Epithelial cell of prostate (primary cell): ENCODE results near the gene ANAPC2.

Experiments used
- DNase-seq: peaks from one replicate; pipeline ENCODE4 v3.0.0-alpha.2; 2011; ENCODE audit warnings: low read depth, low spot score
- H3K27ac ChIP-seq: fragments of 450-650 bp; 2 replicates; pipeline ENCODE4 v1.5.1; 2017; ENCODE audit warnings: mild to moderate bottlenecking

ANAPC2 gene

GRCh38 chr9:137188490-137189296, at the start of gene ANAPC2, which contains the start of gene SSNA1:
Gene ANAPC2, minus strand, starts transcription at chr9:137188560. Its CDS starts 28 bp downstream, at chr9:137188532.
Gene SSNA1, plus strand, starts transcription at chr9:137188676. Its CDS starts 51 bp downstream, at chr9:137188727.
- peak; percentile 77 for DNase-seq
- peak within 1 kb of the TSS; percentile 96 for H3K27ac ChIP-seq

DNA sequence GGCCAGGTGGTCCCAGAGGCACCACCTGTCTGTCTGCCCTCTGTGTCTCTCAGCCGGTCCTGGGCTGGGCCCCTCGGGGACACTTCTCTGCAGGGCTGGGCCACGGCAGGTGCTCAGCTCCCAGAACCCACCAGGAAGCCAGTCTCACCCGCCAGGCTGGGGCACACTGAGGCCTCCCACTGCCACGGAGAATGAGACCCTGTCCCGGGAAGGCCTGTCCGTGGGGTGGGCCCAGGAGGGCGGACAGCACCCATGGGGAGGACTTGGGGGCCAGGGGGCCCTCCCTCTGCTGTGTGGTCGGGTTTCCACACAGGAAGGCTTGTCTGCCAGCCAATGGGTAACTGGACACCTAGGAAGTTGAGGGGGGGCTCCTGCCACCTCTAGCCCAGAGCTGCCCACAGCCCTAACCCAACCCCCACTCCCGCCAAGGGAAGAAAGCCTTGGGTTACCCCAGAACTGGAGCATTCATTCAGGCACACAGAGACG, 48.6 kb upstream of the ANAPC2 start:
- DNase-seq: no peak
- no peak overlapping the region for H3K27ac ChIP-seq

DNA sequence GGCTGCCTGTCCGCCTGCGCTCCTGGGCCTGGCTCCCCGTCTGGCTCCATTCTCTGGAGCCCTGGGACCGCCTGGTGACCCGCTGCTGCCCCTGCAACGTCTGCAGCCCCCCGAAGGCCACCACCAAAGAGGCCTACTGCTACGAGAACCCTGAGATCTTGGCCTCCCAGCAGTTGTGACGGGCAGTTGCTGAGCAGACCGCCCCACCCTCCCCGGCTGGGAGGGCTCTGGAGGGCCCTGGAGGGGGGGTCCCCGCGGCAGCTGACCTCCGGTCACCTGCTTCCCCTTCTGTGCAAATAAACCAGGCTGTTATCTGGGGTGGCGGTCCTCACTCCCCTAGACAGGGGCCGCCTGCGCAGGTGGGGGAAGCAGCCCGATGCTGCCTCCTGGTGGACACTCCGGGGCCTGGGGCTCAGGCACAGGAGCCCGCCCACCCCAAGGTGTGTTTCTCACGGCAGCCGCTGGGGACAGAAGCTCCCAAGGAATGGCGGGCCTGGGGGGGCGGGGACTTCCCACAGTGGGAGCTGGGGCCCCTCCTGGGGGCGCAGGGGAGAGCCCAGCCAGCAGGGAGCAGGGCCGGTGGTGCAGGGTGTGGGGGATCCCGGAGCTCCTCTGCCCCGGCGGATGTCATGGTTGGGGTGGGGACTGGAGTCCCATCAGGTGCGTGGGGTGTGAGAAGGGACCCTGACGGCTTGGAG, 48.0 kb upstream of the ANAPC2 start:
- DNase-seq: no peak
- H3K27ac ChIP-seq: no peak overlapping the region

DNA sequence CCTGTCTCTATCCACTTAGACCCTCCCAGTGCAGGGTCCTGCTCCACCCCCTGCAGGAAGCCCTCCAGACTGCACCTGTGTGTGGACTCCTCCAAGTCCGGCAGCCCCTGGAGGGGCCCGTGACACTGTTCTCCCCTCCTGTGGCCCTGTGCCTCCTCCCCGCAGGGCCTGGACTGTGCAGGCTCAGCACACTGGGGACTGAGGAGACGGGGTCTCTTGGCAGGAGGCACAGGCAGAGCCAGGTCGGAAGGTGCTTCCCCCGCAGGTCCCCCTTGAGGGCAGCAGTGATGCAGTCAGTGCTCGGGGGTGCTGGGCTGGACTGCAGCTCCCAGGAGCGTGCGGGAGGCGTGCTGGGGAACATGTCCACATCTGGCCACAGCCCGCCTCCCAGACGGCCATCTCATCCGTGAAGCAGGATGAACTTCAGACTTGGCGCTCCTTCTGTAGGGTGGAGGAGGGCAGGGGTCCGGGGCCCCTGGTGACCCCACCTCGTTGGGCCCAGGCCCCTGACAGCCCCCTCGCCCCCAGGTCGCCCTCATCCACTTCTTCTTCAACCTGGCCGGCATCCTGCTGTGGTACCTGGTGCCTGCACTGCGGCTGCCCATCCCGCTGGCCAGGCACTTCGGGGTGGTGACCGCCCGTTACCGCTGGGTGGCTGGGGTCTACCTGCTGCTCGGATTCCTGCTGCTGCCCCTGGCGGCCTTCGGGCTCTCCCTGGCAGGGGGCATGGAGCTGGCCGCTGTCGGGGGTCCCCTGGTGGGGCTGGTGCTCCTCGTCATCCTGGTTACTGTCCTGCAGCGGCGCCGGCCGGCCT, 47.3 kb upstream of the ANAPC2 start:
- no peak for DNase-seq
- H3K27ac ChIP-seq: no peak overlapping the region

DNA sequence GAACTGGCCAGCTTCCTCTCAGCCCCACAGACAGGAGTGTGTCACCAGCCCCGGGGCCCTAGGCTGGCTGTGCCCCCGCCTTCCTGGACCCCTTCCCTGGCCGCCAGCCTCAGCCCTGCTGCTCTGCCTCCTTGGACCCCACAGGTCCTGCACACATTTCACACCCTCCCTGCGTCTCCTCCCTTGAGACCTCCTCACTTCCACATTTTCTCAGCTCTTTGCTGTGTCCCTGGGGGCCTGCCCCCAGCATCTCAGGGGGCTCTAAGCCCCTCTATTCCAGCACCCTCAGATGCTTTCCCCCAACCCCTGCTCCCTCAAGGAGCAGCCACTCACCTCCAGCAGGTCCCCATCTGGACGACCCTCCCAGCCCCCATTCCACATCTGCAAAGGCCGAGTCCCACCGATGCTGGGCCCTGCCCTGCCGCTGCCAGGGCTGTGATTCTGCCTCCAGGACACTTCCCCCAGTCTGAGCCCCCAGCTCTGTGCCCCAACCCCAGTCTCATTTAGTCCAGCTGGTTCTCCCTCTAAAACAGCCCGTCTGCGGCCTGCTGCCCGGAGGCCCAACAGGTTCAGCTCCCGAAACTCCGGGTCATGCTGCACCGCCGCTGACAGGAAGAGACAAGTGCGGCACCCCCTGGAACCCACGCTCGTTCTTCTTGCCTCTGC, 46.5 kb upstream of the ANAPC2 start:
- H3K27ac ChIP-seq: no peak overlapping the region
- no peak for DNase-seq

DNA sequence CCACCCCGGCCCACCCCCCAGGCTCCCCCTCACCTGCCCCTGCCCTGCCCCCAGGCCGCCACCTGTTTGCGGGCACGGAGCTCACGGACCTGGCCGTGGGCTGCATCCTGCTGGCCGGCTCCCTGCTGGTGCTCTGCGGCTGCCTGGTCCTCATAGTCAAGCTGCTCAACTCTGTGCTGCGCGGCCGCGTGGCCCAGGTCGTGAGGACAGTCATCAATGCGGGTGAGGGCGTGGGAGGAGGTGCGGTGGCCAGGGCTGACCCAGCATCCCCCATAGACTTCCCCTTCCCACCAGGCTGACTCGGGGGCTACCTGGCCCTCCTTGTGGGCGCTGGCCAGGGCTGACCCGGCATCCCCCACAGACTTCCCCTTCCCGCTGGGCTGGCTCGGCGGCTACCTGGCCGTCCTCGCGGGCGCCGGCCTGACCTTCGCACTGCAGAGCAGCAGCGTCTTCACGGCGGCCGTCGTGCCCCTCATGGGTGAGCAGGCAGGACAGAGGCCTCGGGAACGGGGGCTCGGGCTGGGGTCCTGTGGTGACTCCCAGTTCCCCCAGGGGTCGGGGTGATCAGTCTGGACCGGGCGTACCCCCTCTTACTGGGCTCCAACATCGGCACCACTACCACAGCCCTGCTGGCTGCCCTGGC, 45.8 kb upstream of the ANAPC2 start:
- no peak overlapping the region for H3K27ac ChIP-seq
- no peak for DNase-seq

GRCh38 chr9:137233143-137233980, 45.0 kb upstream of the ANAPC2 start:
- DNase-seq: no peak

GRCh38 chr9:137232510-137232909, 44.1 kb upstream of the ANAPC2 start:
- no peak overlapping the region for H3K27ac ChIP-seq
- no peak for DNase-seq

More at GRCh38 chr9:137233143-137233980, 45.0 kb upstream of the ANAPC2 start:
- H3K27ac ChIP-seq: no peak overlapping the region

GRCh38 chr9:137232101-137232500, 43.7 kb upstream of the ANAPC2 start:
- no peak for DNase-seq
- H3K27ac ChIP-seq: no peak overlapping the region

- no peak for DNase-seq
- no peak overlapping the region for H3K27ac ChIP-seq
Observed at GRCh38 chr9:137231372-137232039, 43.1 kb upstream of the ANAPC2 start.

DNA sequence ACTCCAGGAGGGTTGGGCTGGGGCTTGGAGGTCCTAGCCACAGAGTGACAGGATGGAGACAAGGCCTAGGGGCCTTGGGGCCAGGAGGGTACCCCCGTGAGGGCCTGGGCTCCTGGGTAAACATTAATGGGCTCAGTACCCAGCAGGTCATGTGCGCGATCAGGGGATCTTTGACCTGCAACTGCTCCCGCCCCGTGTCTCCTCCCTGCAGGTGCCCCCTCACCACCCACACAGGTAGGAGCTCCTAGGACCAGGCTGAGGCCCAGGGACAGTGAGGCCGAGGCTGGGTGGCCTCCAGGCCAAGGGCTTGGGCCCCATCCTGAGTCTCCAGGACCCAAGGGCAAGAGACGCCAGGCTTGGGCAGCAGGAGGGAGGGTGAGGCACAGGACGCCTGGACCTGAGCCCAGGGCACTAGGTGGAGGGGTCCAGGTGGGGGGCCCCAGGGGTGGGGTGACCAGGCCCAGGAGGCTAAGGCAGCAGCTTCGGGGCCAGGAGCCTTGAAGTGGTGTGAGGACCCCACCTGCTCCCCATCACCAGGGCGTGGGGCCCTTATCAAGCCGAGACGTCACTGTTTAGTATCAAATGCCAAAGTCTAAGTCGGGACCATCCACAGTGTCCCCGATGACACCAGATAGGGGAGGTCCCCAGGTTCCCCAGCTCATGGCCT, 42.5 kb upstream of the ANAPC2 start, which contains the start of gene SLC34A3:
Gene SLC34A3, plus strand, starts transcription at position 197 of the 667 bp plus-strand sequence. CDS start 802 bp downstream, outside the sequence.
- DNase-seq: no peak
- H3K27ac ChIP-seq: no peak within 1 kb of the TSS

DNA sequence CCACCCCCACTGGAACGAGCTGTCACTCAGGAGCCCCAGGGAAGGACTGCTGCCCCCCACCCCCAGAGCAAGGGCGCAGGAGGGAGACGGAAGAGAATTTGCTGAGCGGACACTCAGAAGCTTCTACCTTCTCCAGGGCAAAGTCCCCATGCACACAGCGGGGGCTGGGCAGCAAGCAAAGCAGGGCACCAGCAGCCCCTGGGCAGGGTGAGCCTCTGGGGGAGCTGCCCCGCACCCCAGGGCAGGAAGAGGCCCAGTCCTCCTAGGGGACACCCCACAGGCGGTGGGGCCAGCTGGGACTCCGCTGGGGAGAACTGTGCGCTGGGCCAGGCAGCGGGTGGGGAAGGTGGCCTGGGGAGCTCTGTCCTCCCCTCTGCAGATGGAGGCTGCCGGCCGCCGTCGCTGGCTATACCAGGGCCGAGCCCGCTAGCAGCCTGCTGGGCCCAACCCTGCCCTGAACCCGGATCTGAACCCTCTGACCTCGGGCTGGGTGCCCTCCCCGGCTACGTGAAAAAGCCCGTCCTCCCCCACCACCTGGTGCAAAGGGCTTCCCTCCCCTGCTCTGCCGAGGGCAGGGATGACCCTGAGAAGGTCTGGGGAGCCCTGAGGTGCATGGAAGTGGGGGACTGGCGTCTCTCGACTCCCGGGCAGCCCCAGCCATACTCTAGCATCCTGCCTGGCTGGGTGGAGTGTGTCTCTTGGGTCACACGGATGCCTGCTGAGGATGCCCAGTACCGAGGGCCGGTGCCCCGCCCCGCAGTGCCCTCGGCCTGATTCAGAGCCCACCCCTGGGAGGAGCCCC, 41.7 kb upstream of the ANAPC2 start:
- no peak for DNase-seq

DNA sequence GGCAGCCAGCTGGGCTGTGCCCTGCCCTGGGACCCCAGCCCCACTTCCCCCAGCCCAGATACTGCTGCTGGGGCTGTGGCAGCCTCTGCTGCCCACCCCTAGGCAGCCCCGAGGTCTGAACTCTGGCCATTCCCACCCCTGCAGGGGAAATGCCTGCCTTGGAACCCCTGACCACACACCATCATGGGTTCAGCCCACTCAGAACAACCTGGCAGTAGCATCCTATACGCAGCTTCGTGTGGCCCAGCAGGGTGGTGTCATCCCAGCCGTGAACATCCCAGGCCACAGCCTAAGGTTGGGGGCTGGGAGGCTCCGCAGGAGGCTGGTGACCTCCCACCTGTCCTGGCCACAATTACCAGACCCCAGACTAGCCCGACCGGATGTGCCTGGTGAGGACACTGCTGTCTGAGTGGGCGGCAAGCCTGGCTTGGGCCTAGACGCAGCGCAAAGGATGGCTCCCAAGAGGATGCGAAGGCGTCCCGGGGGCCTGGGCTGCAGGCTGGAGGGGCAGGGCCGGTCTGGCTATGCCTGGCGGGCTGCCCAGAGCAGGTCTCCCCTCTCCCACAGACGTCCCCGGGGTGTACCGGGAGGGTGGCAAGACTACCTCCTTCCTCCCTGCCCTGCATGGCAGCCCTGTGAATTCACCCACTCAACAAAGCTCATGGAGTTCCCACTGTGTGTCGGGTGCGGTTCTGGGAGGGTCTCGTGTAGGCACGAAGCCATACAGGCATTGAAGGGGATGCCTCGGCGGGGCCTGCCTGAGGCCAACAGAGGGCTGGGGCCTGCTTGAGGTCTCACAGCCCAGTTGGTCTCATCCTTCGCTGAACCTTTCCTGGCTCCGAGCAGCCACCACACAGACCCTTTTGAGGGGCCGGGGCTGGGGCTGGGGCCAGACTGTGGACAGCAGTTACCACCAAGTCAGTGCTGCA, 40.9 kb upstream of the ANAPC2 start:
- DNase-seq: no peak
- no peak overlapping the region for H3K27ac ChIP-seq

More for the DNA sequence above, 41.7 kb upstream of the ANAPC2 start:
- no peak overlapping the region for H3K27ac ChIP-seq

- H3K27ac ChIP-seq: no peak overlapping the region
- no peak for DNase-seq
Observed at GRCh38 chr9:137228506-137228967, 40.2 kb upstream of the ANAPC2 start.

- peak overlapping the region; percentile 94 for H3K27ac ChIP-seq
- no peak for DNase-seq
Observed at GRCh38 chr9:137227853-137228505, 39.6 kb upstream of the ANAPC2 start.
